ENCODE data around the gene CALD1.

The CALD1 gene

DNA sequence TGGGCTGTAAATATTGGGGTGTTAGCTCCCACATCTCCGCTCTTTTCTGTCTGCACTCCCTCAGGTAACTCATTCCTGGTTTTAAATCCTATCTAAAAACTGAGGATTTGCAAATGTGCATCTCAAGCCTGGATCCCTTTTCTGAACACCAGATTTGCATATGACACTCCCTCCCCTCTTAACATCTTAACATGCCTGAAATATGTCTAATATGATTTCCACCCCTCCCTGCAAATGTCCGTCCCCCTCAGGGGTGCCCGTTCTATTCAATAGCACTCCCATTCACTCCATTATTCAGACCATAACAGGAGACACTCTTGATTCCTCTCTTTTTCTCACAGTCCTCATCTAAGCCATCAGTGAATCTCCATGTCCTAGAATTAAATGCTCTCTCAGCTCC lies 8.3 kb upstream of the CALD1 start:
- TF ChIP-seq, protein P1, sequence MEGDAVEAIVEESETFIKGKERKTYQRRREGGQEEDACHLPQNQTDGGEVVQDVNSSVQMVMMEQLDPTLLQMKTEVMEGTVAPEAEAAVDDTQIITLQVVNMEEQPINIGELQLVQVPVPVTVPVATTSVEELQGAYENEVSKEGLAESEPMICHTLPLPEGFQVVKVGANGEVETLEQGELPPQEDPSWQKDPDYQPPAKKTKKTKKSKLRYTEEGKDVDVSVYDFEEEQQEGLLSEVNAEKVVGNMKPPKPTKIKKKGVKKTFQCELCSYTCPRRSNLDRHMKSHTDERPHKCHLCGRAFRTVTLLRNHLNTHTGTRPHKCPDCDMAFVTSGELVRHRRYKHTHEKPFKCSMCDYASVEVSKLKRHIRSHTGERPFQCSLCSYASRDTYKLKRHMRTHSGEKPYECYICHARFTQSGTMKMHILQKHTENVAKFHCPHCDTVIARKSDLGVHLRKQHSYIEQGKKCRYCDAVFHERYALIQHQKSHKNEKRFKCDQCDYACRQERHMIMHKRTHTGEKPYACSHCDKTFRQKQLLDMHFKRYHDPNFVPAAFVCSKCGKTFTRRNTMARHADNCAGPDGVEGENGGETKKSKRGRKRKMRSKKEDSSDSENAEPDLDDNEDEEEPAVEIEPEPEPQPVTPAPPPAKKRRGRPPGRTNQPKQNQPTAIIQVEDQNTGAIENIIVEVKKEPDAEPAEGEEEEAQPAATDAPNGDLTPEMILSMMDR (IDR thresholded peaks at IDR 0.05; ENCODE audit: extremely low read depth, missing control alignments) = no peak
- no peak for DNase-seq (ENCODE audit: low spot score)

DNA sequence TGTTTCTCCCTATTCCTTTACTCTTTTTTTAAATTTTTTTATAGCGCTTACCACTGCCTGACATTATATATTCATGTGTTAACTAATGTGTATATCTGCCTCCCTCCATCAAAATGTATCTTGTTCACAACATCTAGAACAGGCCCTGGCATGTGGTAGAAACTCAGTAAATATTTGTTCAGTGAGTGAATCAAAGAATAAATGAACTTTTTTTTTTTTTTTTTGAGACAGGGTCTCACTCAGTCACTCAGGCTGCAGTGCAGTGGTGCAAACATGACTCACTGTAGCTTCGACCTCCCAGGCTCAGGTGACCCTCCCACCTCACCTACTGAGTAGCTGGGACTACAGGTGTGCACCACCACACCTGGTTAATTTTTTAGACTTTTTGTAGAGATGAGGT lies 7.5 kb upstream of the CALD1 start:
- no peak for DNase-seq (ENCODE audit: low spot score)

DNA sequence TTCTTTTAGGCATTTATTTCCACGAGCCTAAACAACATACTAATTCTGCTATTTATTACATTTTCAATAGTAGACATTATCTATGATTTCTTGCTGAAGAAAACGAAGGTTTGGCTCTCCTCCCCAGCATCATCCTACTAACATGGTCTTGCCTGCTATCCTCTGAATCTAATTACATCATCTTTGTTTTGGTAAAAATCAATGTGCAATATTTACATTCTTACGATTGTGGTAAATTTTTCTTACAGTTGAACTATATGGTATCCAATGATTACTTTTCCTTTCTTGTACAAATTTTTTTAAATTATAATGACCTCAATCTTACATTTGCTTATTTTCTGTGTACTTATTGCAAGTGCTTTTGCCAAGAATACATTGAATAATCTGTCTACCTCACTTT lies 7.0 kb upstream of the CALD1 start:
- TF ChIP-seq, protein P1 (IDR thresholded peaks at IDR 0.05; ENCODE audit: extremely low read depth, missing control alignments) = no peak
- DNase-seq (ENCODE audit: low spot score) = no peak

More for the DNA sequence above, 7.5 kb upstream of the CALD1 start:
- TF ChIP-seq, protein P1 (IDR thresholded peaks at IDR 0.05; ENCODE audit: extremely low read depth, missing control alignments) = no peak

DNA sequence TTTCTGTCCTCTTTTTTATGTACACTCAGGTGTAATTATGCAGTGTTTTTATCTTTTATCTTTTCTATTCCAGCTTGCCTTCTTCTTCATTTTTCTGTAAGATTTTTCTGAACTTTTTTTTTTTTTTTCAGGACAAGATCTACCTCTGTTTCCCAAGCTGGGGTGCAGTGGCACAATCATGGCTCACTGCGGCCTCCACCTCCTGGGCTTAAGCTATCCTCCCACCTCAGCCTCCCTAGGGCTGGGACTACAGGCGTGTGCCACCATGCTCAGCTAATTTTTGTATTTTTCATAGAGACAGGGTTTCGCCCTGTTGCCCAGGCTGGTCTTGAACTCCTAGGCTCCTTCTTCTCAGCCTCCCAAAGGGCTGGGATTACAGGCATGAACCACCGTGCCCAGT lies 6.3 kb upstream of the CALD1 start:
- DNase-seq (ENCODE audit: low spot score) = no peak
- TF ChIP-seq, protein P1 (IDR thresholded peaks at IDR 0.05; ENCODE audit: extremely low read depth, missing control alignments) = no peak

DNA sequence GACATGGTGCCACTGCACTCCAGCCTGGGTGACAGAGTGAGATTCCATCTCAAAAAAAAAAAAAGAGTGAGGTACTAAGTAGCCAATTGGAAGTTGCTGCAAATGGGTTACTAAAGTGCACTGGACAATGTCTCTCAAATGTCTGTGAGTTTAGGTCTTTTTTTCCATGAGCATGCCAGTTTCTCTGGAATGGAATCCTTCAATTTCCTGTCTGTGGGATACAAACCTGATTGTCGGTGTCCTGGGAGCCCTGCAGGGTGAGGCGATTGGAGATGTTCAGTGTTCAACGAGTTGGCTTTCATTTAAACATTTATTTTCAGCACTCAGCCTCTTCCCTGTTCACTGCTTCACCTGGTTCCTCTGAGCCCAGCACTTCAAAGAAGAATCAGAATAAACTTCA lies 5.3 kb upstream of the CALD1 start:
- DNase-seq (ENCODE audit: low spot score) = no peak
- TF ChIP-seq, protein P1 (IDR thresholded peaks at IDR 0.05; ENCODE audit: extremely low read depth, missing control alignments) = no peak

DNA sequence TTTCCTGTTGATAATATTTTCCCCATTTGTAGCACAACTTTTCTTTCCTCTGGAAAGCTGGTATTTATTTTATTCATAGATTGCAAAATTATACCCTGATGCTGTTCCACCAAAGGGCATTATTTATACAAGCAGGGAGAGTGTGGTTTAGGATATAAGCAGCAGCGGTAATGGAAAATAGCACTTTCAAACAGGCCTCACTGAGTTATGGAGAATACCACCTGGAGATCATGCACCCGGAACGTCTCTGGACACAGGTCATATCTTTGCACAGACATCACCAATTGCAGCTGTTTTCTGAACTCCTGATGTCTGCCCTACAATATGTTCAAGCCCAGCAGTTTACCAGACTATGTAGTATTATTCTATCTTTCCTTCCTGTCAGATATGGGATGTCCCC lies 2.0 kb upstream of the CALD1 start:
- TF ChIP-seq, protein P1 (IDR thresholded peaks at IDR 0.05; ENCODE audit: extremely low read depth, missing control alignments) = no peak
- DNase-seq (ENCODE audit: low spot score) = no peak

DNA sequence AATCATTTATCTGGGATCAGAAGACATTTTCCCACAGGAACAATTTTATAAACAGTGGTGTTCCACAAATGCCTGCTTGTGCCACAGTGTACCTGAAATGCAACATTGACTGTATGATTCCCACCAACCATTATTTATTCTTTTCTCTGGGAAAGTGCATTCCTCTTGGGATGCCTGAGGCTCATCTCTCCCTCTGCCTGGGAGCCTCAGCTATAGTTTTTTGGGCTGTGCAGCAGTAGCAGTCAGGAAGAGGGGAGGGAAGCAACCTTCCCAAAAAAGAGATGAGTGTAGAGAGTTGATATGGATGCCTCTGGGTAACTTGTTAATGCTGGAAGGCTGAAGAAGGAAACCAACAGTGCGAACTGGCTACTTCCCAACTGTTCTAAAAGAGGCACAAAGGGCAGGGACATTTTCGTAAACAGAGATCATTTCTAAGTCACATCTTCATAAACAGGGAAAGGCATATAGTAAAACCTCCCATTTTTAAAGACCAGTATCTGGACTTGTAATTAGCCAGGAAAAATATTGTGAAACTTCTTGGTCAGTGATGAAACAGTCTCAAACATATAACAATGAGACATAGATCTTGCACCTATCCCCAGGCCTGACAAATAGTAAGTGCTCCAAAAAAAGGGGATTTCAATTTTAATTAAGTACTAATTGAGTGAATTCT lies 1.4 kb upstream of the CALD1 start:
- no peak for DNase-seq (ENCODE audit: low spot score)
- TF ChIP-seq, protein P1 (IDR thresholded peaks at IDR 0.05; ENCODE audit: extremely low read depth, missing control alignments) = no peak

All from GM20000 (cell line).